ENCODE measurements around the gene SPIRE1.
"Not testable (repeated sequence)": the region's sequence is repeated elsewhere in the genome, so short reads cannot be mapped to it uniquely, and the experiment has no call there.

Gene SPIRE1

DNA sequence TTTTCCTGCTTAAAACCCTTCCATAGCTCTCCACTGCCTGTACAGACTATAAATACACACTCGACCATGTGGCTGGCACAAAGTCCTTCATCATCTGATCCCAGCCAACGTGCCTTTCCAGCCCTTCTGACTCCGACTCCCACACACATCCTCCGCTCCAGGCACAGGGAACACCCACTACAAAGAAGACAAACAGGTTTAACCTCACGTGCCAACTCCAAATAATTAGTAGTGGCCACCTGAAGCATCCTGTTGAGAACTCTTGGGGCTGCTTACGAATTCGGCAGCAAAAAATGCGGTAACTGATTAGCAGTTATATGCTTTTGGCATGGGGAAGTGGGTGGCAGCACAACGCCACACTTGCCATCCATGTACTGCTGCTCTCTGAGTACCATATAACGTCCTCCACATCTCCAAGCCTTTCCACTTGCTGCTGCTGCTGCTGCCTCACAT is 12.1 kb downstream of the SPIRE1 start:
- DNase-seq (ENCODE audit: low read depth), result no peak

DNA sequence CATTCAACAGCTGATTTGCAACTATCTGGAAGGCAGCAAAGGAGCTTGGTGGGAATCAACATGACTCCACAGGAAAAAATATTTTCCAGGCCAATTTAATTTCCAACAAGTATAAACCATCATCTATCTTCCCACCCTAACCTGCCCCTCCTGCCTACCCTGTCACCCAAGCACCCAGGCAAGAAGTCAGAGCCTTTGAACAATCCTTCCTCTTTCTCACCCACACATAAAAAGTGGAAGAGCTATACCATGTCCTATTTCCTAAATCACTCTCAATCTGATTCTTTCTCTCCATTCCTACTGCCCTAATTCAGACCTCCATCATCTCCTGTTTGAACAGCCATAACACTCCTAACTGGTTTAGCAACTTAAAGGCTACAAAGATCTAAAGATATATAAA is 12.7 kb downstream of the SPIRE1 start:
- no peak for DNase-seq (ENCODE audit: low read depth)

DNA sequence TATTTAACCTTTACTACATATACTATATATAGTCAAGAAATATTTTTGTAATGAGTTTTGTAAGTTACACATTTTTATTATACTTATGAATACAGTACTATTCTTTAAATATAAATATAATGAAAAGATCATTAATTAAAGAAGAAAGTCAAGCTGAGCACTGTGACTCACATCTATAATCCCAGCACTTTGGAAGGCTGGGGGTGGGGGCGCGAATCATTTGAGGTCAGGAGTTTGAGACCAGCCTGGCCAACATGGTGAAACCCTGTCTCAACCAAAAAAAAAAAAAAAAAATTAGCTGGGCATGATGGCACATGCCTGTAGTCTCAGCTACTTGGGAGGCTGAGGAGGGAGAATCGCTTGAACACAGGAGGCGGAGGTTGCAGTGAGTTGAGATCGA is 14.2 kb downstream of the SPIRE1 start:
- DNase-seq (ENCODE audit: low read depth), result not testable (repeated sequence)

DNA sequence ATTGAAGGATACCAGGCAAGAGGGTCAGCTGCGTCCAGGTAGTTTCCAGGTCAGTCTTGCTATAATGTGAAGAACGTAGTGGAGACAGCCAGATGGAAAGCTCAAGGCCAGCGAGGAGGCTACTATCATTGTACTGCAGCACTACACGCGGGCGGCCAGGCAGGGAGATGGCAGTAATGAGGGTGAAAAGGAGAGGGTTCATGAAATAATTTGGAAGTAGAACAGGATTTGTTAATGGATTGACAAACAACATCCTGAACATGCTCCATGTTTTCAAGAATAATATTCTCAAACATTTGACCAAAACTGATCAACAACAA is 17.1 kb downstream of the SPIRE1 start:
- no peak for DNase-seq (ENCODE audit: low read depth)

DNA sequence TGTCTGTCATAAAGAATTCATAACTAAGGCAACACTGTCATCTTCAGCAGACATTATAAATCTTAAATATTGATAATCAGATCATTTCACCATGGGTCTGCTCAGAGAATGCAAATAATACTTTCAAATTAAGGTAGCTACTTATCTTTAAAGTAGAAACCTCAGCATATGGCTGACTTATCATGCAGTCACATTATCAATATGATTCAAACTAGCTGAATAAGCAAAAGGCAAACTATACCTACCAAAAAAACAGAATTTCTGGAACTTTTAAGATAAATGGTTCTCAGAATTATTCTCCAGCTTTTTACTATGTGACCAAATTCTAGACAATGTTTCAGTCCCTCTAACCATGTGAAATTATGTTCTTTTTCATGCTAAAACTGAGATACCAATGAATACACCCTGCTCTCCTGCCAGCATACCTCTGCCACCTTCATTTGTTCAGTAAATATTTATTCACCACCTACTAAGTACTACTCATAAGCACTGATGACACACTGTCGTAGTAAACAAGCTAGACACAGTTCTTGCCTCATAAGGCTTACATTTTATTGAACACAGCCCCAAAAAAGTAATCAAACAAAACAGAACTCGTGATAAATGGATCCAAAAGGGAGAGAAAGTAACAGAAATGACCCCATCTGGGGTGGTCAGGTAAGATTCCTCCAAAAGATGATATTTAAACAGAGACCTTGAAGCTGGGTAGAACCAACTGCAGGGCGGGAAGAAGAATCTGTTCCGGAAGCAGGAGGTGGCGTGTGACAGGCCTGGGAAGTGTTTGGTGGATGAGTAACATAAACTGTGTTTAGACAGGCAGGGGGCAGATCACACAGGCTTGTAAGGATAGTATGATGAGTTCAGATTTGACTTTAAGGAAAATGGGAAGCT is 17.7 kb downstream of the SPIRE1 start:
- DNase-seq (ENCODE audit: low read depth), result no peak

DNA sequence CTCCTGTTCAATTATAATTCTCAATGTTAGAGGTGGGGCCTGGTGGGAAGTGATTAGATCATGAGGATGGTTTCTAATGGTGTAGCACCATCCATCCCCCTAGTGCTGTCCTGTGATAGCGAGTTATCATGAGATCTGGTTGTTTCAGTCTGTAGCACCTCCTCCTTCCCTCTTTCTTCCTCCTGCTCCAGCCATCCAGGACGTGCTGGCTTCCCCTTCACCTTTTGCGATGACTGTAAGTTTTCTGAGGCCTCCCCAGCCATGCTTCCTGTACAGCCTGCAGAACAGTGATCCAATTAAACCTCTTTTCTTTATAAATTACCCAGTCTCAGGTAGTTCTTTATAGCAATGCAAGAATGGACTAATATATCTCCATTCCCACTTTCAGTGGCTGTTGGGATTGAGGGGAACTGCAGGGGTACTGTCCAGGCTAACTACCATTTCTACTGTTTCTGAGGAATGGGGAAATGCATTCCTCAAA is 19.2 kb downstream of the SPIRE1 start:
- DNase-seq (ENCODE audit: low read depth), result no peak

DNA sequence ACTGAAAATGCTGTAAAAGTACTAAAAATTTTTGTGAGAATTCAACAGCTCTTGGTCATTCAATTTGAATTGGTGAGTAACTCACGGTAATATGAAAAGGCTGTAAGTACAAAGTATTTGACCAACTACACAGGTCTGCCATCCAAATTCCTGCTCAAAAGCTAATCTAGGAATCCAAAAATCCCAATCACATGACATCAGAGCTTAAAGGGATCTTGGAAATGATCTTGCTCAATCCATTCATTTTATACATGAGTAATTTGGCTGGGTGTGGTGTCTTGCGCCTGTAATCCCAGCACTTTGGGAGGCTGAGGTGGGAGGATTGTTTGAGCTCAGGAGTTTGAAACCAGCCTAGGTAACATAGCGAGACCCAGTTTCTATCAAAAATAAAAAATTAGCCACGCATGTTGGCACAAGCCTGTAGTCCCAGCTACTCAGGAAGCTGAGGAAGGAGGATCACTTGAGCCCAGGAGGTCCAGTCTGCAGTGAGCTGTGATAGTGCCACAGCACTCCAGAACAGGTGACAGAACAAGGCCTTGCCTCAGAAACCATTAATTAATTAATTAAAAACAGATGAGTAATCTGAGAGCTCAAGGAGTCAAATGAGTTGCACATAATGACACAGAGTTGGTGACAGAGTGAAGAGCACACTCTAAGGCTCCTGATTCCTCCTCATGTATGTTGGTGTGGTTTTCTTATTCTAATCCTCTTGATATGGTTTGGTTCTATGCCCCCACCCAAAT is 19.8 kb downstream of the SPIRE1 start:
- DNase-seq (ENCODE audit: low read depth), result no peak

DNA sequence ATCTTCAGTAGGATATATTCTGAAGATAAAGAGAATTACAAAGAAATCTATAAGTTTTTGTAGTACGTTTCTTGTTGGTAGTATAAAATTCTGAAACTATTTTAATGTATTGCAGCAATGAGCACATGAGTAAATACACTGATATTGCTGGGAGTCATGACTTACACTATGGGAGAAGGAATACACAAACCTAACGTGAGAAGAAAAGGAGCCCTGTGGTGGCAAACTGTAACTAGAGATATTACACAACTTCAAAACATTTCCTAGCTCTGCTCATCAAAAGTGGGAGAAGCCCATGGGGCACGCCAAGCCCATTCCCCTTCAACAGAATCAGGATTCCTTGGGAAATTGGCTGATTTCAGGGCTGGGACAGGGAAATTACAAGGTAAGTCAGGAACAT is 20.5 kb downstream of the SPIRE1 start:
- DNase-seq (ENCODE audit: low read depth), result no peak

DNA sequence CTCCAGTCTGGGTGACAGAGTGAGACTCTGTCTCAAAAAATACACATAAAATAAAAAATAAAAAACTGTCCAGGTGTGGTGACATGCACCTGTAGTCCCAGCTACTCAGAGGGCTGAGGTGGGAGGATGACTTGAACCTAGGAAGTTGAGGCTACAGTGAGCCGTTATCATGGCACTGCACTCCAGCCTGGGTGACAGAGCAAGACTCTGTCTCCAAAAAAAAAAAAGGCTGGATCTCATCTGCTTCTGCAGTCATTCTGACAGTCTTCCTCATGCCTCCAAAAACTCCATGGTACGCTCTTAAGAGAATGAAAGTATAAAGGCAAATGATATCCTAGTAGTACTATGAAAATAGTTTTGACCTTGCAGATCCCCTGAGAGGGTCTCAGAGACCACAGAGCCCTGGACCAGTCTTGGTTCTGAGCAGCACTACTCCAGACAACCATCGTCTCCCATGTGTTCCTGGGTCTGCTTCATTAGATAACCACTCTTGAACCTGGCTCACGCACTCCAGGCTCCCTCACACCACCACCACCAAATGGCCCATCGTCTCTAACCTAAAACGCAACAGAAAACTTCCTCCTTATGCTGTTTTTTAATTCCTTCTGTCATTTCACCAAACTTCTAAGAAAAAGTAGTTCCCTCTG is 26.0 kb downstream of the SPIRE1 start:
- DNase-seq (ENCODE audit: low read depth), result no peak

DNA sequence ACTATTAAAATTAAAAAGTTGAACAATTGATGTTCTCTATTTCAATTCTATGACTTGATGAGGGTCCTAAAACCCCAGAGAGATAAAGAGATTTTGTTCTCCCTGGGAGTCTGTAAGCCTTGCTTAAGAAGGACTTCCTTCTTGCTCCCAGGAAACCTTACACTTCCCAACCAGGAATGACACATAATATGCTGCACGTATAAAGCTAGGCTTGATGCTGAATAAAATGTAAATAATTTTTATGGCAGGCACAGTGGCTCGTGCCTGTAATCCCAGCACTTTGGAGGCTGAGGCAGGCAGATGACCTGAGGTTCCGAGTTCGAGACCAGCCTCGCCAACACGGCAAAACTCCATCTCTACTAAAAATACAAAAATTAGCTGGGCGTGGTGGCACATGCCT is 27.8 kb downstream of the SPIRE1 start:
- DNase-seq (ENCODE audit: low read depth), result no peak

DNA sequence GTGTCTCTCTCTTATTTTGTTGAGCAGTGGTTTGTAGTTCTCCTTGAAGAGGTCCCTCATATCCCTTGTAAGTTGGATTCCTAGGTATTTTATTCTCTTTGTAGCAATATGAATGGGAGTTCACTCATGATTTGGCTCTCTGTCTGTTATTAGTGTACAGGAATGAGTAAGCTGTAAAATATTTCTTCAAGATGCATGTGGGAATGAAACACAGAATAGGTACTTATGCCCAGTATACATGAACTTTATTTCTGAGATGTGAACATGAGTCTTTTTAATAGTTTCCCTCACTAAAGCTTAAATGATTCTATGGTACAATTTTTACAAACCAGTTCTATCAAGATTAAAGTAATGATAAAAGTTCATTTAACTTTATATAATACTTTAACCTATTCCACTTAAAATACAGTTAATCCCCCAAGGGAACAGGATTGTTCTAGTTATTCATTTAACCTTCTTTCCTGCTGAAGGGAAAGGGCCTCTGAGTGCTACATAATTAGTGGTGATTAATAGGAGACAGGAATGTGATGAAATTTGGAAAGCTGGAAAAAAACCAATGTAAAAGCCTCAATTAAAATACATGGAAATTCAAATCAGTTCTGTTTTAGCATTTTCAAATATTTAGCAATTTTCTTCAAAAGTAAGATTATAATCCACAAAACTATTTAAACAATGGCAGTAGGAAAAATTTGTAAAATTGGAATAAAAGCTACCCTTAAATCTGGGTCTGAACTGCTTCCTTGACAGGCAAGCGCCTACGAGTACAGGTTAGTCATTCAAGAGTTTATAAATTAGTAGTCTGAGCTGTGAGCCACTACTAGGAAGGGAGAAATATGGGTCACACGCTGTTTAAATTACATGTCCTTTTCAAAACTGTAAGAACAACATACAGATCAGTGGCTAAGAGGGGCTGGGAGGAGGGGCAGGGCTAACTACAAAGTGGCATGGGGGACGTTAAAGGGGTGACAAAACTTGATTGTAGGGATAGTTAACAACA is 28.9 kb downstream of the SPIRE1 start:
- DNase-seq (ENCODE audit: low read depth), result no peak

DNA sequence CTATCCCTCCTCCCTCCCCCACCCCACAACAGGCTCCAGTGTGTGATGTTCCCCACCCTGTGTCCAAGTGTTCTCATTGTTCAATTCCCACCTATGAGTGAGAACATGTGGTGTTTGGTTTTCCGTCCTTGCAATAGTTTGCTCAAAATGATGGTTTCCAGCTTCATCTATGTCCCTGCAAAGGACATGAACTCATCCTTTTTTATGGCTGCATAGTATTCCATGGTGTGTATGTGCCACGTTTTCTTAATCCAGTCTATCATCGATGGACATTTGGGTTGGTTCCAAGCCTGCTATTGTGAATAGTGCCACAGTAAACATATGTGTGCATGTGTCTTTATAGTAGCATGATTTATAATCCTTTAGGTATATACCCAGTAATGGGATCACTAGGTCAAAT is 30.7 kb downstream of the SPIRE1 start:
- DNase-seq (ENCODE audit: low read depth), result not testable (repeated sequence)

DNA sequence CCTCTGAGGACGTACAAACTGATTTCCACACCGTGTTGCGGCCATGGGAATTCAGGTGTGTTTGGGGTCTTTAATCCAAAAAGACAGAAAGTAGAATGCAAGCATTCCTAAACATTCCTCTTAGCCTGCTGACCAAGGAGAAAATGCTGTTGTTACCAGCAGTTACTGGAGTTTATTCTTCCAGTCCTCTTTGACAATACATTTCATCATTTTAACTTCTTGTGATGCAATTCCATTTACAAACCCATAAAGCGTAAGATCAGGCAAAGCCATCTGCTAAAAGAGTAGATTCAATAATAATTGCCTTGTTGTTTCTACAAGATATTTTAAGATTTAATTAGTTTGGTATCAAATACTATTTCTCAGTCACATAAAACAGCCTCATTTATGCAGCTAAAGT is 32.7 kb downstream of the SPIRE1 start:
- no peak for DNase-seq (ENCODE audit: low read depth)

DNA sequence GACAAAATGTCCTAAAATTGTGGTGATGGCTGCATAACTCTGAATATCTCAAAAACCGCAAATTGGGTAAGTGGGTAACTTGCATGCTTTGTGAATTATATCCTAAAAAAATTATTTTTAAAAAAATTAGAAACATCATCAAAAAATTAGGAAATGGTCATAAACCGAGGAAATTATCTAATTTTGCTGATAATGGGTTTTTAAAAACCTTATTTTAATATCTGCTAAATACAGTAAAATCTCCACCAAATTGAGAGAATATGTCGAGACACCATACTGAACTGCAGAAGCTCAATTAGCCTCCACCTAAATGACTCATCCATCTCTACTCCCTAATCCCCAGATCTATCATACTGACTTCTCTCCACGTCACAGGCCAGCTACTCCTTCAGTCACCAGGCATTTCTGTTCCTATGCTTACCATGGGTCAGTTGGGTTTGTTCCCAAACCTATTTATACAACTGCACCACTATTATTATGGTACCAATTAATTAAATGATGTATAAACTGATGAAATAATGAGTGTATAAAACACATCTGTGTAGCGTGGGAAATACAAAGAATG is 36.1 kb downstream of the SPIRE1 start:
- no peak for DNase-seq (ENCODE audit: low read depth)

DNA sequence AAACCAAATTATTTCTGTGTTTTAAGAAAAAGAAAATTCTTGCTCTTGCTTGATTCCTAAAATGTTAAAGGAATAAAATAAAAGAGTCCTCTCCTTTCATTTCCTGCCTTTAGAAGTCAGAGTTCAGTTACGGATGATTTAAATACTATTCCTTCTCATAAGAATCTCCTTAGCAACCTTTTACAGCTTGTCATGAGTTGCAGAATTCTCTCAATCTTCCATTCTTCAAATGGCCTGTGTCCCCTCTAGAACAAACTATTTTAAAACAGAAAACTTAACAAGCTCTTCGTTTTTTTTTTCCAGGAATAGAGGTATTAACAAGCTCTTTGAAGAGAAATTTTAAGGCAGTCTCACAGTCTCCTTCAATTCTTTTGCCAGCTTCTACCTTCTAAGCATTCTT is 42.2 kb downstream of the SPIRE1 start:
- DNase-seq (ENCODE audit: low read depth), result no peak

DNA sequence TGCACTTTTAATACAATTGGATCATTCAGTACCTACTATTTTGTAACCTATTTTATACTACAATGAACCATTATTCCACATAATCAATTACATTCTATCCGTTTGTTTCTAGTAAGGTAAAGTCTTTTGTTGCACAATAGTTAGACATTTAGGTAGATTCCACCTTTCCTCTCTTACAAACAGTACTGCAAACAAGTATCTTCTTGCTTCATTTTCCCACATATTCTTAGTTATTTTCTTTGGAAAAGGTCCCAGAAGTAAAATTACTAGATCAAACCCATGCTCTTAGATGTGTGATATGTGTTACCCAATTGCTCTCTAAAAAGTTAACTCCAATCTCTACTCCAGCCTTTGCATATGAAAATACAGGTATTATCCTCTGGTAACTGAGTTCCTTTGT is 49.6 kb downstream of the SPIRE1 start:
- no peak for DNase-seq (ENCODE audit: low read depth)

DNA sequence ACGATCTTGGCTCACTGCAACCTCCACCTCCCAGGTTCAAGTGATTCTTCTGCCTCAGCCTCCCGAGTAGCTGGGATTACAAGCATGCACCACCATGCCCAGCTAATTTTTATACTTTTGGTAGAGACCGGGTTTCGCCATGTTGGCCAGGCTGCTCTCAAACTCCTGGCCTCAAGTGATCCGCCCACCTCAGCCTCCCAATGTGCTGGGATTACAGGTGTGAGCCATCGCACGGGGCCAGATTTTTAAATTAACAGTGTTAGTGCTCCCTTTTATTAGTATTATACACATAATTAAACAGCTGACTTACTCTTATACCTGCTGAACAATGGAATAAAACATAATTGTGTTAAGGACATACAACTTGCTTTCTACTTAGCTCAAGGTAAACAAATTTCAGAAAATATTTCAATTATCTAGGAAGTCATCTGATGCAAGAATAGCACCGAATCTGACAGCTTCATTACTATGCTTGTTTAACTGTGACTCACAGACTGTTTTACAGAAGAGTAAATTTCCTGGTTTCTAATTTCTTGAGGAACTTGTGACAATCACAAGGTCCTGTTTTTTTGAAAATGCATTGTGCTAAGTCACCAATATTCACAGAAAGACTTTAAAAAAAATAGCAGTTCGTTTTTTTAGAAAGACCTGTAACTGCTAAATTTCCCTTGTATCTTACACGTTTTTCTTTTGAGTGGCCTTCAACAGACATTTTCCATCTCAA is 51.2 kb downstream of the SPIRE1 start:
- DNase-seq (ENCODE audit: low read depth), result no peak

DNA sequence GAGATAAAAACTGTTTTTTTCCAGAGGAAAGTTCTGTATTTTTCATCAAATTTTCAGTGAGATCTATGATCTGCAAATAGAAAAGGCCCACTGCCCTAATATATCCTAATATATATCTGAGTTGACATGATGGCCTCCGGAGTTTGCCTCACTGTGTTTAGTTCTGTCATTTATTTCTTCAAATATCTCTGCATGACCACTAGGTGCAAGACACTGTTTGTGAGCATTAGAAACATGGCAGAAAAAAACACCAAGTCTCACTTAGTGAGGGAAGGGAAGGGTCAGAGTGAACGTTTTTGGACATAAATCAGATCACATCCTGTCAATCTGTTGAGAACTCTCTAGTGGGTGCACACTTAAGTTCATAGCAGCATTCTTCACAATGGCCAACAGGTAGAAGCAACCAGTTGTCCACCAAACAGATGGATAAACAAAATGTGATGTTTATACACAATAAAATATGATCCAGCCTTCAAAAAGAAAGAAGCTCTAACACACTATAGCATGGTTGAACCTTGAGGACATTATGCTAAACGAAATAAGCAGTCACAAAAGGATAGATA is 53.4 kb downstream of the SPIRE1 start:
- no peak for DNase-seq (ENCODE audit: low read depth)

DNA sequence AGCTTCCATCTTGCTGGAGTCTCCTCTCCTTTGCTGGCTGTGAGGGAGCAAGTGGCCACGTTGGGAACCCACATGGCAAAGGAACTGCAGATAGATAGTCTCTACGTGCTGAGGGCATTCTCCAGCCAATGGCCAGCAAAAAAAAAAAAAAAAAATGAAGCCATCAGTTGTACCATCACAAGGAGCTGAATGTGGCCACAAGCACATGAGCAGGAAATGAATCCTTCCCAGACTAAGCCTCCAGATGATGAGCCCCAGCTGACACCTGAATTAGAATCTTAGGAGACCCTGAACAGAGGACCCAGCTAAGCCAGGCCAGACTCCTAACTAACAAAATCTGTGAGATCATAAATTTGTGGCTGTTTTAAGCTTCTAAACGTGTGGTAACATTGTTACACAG is 57.9 kb downstream of the SPIRE1 start:
- no peak for DNase-seq (ENCODE audit: low read depth)

DNA sequence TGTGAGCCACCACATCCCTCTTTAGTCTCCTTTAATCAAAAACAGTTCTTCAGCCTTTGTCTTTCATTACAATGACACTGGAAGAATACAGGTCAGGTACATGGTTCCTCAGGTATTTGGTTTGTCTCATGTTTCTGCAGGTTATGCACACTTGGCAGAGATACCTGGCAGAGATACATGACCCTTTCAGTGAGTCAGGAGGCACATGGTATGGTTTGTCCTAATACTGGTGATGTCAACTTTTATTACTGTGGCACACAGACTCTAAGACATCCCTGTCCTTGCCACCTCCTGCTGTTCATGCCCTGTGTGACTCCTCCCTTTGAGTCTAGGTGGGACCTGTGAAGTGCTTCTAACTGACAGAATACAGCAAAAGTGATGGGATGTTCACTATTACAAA is 58.4 kb downstream of the SPIRE1 start:
- no peak for DNase-seq (ENCODE audit: low read depth)
